T47D (cell line): ENCODE results near the gene CHAT.

ENCODE experiments used
- DNase-seq, 2 experiments: peaks; one replicate each; pipeline versions ENCODE4 v3.0.0 to v3.0.0-alpha.2; 2011 to 2012; ENCODE audit warnings: low read depth in 1 of 2, low spot score in 1 of 2
- JUND ChIP-seq: IDR thresholded peaks from 2 replicates; pipeline ENCODE4 v1.6.1; 2012; ENCODE audit warnings: low read depth
- in situ Hi-C: cut with HindIII; loops from 2 replicates; pipeline ENCODE4 v1.10.0; 2016; ENCODE audit warnings: low sequenced_read_pairs, low pct_unique_long_range_greater_than_20kb

Gene CHAT

GRCh38 chr10:49649294-49649693, 35.5 kb downstream of the CHAT start:
- TF ChIP-seq JUND = no peak
- in situ Hi-C loops = no loop called here
- no peak for DNase-seq

- no peak for DNase-seq
- in situ Hi-C loops = no loop called here
- no peak for TF ChIP-seq JUND
Observed at GRCh38 chr10:49649936-49650723, 36.3 kb downstream of the CHAT start.

- DNase-seq = no peak
- TF ChIP-seq JUND = no peak
- in situ Hi-C loops = no loop called here
Observed at GRCh38 chr10:49650724-49651034, 36.8 kb downstream of the CHAT start.

- in situ Hi-C loops = no loop called here
- TF ChIP-seq JUND = no peak
- DNase-seq = no peak
Observed at GRCh38 chr10:49651039-49651835, 37.4 kb downstream of the CHAT start.

GRCh38 chr10:49651917-49652316, 38.1 kb downstream of the CHAT start:
- in situ Hi-C loops = no loop called here
- DNase-seq = no peak
- TF ChIP-seq JUND = no peak

GRCh38 chr10:49652421-49653272, 38.8 kb downstream of the CHAT start:
- no peak for DNase-seq
- no peak for TF ChIP-seq JUND
- in situ Hi-C loops = no loop called here

GRCh38 chr10:49653273-49653929, 39.6 kb downstream of the CHAT start:
- DNase-seq = no peak
- TF ChIP-seq JUND = no peak
- in situ Hi-C loops = no loop called here

GRCh38 chr10:49654036-49654693, 40.3 kb downstream of the CHAT start:
- no peak for TF ChIP-seq JUND
- DNase-seq = no peak
- in situ Hi-C loops = no loop called here

- no peak for DNase-seq
- TF ChIP-seq JUND = no peak
Observed at GRCh38 chr10:49655099-49655498, 41.3 kb downstream of the CHAT start.

GRCh38 chr10:49656845-49657493, 43.1 kb downstream of the CHAT start:
- TF ChIP-seq JUND = no peak
- in situ Hi-C loops = no loop called here
- no peak for DNase-seq

More at GRCh38 chr10:49655099-49655498, 41.3 kb downstream of the CHAT start:
- in situ Hi-C loops = no loop called here

GRCh38 chr10:49657606-49658005, 43.8 kb downstream of the CHAT start:
- no peak for DNase-seq
- no peak for TF ChIP-seq JUND
- in situ Hi-C loops = no loop called here
